HG03457 (cell line): ENCODE results near the gene RMI2.
"Not testable (repeated sequence)": the region's sequence is repeated elsewhere in the genome, so short reads cannot be mapped to it uniquely, and the experiment has no call there.

Source experiments
- ATAC-seq: cut with Tn5 transposase; IDR thresholded peaks from one replicate; pipeline ENCODE4 v1.9.1; 2021; ENCODE audit warnings: moderate number of reproducible peaks; ENCODE audit not compliant: unreplicated experiment

RMI2 gene

DNA sequence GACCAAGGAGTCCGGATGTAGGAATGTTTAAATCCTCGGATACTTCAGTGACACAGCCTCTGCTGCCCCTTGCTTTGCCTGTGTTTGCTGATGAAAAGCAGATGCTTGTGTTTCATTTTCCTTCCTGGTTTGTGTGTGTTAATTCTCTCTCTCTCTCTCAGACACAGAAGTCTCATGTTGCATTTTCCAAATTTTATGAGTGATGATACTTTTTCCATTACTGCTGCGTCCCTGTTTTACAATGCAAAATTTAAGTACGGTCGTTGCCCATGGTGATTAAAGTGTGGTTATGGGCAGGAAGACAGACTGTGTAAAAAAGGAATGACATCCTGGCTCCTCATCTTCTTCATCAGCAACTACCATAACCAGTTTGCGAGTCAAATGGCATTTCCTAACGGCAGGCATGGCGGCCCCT, 5.7 kb downstream of the RMI2 start:
- ATAC-seq = no peak

DNA sequence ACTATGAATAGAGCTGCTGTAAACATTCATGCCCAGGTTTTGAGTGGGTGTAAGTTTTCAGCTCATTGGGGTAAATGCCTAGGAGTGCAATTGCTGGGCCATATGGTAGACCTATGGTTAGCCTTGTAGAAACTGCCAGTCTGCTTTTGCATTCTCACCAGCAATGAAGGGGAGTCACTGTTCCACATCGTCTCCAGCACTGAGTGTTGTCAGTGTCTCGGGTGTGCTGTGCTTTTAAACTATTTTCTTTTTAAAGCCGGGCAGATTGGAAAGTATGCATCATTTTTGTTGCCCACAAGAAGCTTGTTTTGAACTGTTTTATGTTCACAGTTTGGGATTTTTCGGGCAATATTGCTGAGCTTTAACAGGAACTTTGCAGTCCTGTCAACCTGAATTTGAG, 7.9 kb downstream of the RMI2 start:
- no peak for ATAC-seq

DNA sequence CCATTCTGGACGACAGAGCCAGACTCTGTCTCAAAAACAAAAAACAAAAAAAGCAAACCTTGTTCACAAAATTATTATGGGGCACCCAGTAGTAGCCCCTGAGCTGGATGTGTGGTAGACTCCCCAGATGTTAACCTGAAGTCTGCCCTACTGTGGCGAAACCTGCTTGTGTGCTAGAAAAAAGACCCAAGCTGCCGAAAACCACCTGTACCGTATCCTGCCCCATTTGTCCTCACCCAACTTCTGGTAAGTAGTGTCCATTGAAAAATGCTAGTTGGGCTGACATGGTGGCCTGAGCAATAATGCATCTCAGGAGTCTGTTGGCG, 9.1 kb downstream of the RMI2 start:
- ATAC-seq = peak; percentile 15

GRCh38 chr16:11354733-11355574, 9.7 kb downstream of the RMI2 start:
- ATAC-seq = peak; percentile 47

DNA sequence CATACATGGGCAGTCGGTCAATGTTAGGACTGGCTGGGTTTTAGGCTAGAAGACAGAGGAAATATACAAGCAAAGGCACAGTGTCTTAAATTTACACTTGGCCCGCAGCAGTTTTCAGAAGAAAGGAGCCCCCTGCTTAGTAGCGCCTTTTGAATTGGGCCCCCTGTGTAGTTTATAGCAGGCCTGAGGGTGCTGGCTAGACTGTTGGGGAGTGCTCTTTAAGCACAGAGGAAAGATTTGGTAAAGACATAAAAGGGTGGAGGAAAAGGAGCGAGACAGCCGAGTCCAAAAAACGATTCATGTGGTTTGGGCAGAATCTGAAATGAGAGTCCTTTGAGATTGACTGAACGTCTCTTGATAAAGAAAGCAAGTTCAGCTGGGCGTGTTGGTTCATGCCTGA, 10.6 kb downstream of the RMI2 start:
- no peak for ATAC-seq

GRCh38 chr16:11356573-11357331, 11.5 kb downstream of the RMI2 start:
- ATAC-seq = no peak

- ATAC-seq = no peak
These were observed 13.3 kb downstream of the RMI2 start for GRCh38 chr16:11358531-11358930.

DNA sequence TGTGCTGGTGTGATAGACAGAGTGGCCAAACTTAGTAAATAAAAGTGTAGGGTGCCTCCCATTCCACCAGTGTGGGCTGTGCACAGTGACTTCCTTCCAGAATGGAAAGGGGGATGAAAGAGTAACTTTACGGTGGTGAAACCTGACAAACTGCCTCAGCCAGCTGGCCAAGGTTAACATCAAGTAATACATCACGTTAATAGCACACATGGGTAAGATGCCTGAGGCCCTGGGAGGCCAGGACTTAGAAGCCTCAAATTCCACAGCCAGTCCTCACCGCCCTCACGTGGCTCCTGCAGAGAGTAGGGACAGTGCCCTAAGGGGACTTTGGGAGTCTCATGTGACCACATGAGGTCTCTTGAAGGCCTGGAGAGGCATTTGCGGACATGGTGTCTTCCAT, 14.1 kb downstream of the RMI2 start:
- ATAC-seq = no peak

GRCh38 chr16:11360641-11361373, 15.5 kb downstream of the RMI2 start:
- no peak for ATAC-seq

DNA sequence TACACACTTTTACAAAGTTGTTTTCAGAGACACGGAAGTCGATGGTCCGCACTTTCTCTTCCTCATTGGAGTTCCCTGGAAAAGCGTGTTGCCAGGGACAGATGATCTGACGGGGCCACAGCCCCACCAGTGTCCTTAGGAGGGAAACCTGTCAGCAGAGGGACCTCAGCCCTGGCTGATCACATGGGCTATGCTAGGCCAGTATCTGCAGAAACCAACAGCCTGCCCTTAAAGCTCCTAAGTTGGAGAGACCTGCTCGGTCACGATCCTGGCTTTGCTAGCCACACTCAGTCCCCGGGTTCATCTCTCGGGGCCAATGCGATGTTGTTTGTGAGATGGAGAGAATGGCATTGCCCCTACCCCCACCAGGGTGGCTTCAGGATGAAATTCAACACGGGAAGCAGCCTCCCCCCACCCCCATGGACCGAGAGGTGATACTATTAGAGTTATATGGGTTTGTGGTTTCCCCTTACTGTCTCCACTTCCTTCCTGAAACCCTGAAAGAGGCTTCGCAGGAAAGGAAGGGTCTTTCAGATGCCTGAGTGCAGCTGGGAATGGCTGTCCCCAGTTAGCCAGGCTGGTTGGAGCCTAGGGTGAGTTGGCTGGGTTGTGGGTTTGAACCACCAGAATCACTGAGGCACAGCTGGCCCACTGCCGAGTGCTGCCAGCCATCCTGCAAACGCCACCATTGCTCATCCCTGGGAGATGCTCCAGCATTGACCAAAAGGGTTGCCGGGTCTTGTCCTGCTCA, 16.6 kb downstream of the RMI2 start:
- ATAC-seq = no peak

DNA sequence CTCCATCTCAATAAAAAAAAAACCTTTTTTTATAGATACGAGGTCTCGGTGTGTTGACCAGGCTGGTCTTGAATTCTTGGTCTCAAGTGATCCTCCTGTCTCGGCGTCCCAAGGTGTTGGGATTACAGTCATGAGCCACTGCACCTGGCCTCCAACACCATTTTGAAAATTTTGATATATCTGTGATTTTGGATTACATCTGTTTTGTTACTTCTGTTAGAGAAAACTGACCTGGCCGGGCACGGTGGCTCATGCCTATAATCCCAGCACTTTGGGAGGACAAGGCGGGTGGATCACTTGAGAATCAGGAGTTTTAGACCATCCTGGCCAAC, 18.6 kb downstream of the RMI2 start:
- no peak for ATAC-seq

DNA sequence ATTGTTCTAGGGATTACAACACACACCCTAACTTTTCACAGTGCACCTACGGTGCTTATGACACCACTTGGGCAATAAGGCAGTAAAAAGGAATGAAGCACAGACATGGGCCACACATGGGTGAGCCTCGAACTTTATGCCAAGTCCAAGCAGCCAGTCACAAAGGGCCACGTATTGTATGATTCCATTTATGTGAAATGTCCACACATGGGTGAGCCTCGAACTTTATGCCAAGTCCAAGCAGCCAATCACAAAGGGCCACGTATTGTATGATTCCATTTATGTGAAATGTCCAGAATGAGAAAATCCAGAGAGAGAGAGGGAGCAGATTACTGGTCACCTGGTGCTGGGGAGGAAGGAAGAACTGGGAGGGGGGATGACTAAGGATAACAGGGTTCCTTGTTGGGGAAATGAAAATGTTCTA, 22.2 kb downstream of the RMI2 start:
- ATAC-seq = no peak

DNA sequence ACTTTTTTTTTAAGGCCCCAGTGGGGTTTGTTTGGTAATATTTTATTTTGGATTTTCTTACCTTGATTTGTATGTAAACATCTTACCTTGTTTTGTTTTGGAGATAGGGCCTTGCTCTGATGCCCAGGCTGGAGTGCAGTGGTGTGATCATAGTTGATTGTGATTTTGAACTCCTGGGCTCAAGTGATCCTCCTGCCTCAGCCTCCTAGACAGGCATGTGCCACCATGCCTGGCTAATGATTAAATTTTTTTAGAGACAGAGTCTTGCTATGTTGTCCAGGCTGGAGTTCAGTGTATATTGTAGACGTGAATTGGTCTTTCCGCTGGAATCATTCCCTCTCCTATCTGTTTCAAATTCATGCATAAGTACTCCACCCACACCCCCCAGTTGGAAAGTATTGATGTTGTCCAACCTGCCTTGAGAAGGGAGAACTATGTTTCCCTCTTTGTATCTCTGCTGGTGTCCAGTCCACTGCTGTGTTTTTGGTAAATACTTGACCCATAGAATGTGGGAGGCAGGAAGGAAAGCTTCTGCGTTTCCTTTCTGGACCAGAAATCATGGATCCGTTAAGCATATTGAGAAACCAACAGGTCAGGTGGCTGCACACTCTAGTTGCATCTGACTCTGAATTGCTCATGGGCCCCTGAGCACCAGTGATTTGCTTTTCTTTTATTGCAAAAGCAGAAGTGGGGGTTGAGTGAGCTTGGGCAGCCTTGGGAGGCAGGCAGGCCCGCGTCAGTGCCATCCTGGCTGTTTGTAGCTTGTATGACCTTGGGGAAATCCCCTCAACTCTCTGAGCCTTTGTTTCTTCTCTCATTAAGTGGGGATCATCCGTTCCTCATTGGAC, 25.0 kb downstream of the RMI2 start:
- ATAC-seq = no peak

- ATAC-seq = not testable (repeated sequence)
These were observed 25.6 kb downstream of the RMI2 start for GRCh38 chr16:11370932-11371279.

DNA sequence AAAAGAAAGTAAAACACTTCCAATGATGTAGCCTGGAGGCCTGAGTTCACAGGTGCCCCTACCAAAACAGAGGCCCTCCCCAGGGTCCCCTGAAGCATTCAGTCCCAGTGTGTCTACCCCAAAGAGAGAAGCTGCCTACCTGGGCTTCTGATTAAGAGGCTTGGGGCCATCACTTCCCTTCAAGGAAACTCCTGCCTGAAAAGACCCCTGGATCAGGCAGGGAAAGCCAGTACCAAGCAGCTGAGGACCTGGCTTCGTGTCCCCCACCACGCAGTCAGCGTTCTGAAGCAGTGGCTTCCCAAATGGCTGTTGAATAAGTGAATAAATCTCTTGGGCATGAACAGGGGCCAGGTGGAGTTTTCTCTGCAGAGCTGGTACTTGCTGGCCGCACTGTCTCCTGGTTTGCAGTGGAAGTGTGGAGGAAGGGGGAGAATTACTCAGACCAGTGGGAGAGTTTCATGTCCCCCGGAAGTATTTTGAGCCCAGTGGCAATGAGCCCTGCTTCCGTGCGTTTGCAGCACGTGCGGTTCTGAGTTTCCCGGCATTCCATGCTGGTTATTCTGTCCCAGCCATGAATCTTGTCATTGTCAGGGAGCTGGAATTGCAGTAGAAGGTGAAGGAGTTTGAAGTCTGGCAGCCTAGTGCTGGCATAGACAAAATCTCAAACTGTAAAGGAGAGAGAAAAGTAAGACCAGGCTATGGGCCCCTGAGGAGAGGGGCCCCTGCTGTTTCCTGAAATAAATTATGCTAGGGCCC, 27.0 kb downstream of the RMI2 start:
- ATAC-seq = no peak

DNA sequence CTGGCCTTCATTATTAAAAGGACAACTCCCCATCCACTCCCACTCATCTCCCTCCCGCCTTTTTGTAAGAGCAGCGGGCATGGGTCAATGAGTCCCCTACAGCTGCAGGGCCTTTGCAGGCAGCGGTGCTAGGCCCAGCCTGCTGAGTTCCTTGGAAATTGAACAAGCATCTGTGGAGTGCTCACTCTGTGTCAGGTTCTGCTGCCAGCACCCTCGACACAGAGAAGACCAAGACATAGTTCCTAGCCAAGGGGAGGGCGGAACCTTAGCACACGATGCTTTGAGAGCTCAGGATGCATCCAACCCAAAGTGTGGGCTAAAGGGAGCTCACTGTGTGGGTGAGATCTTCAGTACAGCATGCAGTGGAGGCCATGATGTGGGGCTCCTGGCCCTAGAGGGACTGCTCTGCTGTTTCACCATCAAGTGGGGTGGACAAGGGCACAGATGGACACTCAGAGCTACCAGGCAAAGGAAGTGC, 27.6 kb downstream of the RMI2 start:
- no peak for ATAC-seq

DNA sequence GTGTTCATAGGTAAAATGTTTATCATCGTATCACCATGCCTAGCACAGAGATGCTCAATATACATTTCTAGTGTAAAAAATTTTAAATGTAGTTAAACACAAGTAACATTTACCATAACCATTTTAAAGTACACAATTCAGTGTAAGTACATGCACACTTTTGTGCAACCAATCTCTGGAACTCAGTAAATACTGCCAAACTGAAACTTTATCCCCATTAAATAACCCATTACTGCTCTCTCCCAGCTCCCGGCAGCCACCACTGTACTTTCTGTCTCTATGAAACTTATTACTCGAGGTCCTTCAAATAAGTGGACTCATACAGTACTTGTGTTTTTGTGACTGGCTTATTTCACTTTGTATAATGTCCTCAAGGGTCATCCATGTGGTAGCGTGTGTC, 29.0 kb downstream of the RMI2 start:
- no peak for ATAC-seq

DNA sequence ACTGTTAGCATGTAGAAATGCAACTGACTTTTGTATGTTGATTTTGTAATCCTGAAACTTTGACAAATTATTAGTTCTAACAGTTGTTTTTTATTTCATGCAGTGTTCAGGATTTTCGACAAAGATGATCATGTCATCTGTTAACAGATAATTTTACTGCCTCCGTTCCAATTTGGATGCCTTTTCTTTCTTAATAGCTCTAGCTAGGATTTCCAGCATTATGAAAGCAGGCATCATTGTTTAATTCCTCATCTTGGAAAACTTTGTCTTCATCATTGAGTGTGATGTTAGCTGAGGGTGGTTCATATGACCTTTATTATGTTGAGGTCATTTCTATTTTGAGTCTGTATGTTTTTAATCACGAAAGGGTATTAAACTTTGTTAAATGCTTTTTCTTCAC, 31.9 kb downstream of the RMI2 start:
- ATAC-seq = no peak

DNA sequence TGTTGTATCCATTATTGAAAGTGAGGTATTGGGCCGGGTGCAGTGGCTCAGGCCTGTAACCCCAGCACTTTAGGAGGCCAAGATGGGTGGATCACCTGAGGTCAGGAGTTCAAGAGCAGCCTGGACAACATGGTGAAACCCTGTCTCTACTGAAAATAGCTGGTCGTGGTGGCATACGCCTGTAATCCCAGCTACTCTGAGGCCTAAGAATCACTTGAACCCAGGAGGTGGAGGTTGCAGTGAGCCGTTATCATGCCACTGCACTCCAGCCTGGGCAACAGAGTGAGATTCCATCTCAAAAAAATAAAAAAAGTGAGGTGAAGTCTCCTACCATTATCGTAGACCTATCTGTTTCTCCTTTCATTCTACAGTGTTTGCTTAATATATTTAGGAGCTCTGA, 33.7 kb downstream of the RMI2 start:
- ATAC-seq = not testable (repeated sequence)
